KOPT-K1 (cell line): ENCODE results near the gene STXBP4.

Experiments used
- H3K27ac ChIP-seq: fragments of 200-600 bp; sonication (generic); 2 replicates; pipeline ENCODE4 v1.5.1; 2016; ENCODE audit warnings: antibody characterized with exemption, mild to moderate bottlenecking, low read depth, low read length; ENCODE audit not compliant: poor library complexity, severe bottlenecking
- H3K36me3 ChIP-seq: fragments of 200-600 bp; sonication (generic); 2 replicates; pipeline ENCODE4 v1.5.1; 2017; ENCODE audit warnings: antibody characterized with exemption, mild to moderate bottlenecking, low read length, moderate library complexity; ENCODE audit not compliant: insufficient read depth
- H3K9me3 ChIP-seq: fragments of 200-600 bp; sonication (generic); 2 replicates; pipeline ENCODE4 v1.5.1; 2017; ENCODE audit warnings: antibody characterized with exemption, low read length, mild to moderate bottlenecking; ENCODE audit not compliant: insufficient read depth, poor library complexity, severe bottlenecking

STXBP4 gene

DNA sequence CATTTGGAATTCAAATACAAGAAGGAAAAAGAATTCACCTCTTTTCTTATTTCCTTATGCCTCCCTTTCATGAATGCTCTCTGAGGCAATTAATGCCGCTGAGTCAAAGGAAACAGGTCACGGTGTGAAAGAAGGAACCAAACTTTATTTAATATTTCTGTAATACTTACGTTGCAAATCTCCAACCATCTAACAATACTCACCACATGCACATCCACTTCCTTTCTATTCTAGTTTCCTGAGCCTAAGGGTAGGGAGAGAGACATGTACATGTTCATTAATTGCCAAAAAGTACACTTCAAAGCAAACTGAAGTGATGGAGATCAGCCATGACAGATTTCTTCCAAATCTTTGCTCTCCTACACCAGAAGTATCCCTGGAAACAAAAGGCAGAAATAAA, 248.3 kb downstream of the STXBP4 start:
- Histone ChIP-seq H3K27ac (no peak overlapping the region), H3K36me3 (no peaks in the 10 kb centered on the region), H3K9me3 (no peaks in the 10 kb centered on the region)

DNA sequence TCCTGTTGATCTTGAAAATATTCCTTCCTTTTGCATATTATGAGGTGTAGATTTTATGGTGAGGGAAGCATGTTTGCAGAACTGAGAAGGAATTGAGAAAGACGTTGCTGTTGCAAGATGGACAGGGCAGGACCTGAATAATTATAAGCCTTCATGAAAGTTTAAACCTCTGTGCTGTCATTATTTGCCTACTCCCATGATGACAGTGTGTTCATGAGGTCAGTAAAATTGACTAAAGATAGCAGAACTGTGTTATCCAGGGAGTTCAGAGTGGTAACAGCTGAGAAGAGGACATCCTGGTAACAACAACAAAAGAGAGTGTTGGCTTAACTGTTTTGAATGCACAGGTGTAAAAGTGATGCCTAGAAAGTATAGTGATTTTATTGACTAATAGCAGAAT, 250.9 kb downstream of the STXBP4 start:
- Histone ChIP-seq H3K27ac (no peak overlapping the region), H3K36me3 (no peaks in the 10 kb centered on the region), H3K9me3 (no peaks in the 10 kb centered on the region)

DNA sequence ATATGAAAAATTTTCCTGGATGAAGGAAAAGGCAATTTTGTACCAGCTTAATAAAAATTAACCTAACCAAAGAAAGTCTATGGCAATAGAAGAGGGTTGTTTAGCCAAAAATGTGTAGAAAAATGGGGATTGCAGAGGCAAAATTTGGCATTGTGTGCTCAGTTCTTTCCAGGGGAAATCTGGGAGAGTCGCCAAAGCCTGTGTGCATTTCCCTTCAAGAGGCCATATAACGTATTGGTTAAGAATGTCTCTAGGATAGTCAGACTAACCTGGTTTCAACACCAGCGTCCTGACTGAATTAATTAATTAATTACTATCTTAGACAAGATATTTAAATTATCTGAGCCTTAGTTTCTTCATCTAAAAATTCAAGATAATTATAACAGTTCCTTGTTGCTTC, 251.4 kb downstream of the STXBP4 start:
- H3K9me3 ChIP-seq, result no peaks in the 10 kb centered on the region
- no peak overlapping the region for H3K27ac ChIP-seq
- no peaks in the 10 kb centered on the region for H3K36me3 ChIP-seq
